Spleen (tissue), 11 donors: ENCODE measurements around the gene STAC3. TPM values are rescaled to one million over a fixed set of nuclear protein-coding genes. Genes with fewer than 3 reads are reported as not detected.

Source experiments
- DNase-seq: peaks from one replicate; pipeline ENCODE4 v3.0.0-alpha.2; 2020
- H3K27ac ChIP-seq, 8 donors: fragments of 200-600 bp; sonication (generic) in 7 of 8; 1 replicate in 4 of 8; 2 replicates in 4 of 8; pipeline versions ENCODE4 v1.5.0 to v1.8.0; 2016 to 2021; ENCODE audit warnings: inconsistent platforms in 4 of 8, mild to moderate bottlenecking in 4 of 8, moderate library complexity in 1 of 8
- H3K27me3 ChIP-seq, 7 donors: fragments of 200-600 bp; sonication (generic) in 6 of 7; replicated peaks in 1 of 7; 1 replicate in 4 of 7; 2 replicates in 3 of 7; pipeline versions ENCODE4 v1.5.0 to v1.8.0; 2016 to 2021; ENCODE audit warnings: inconsistent platforms in 3 of 7, mild to moderate bottlenecking in 1 of 7
- H3K36me3 ChIP-seq, 6 donors: fragments of 200-600 bp; sonication (generic) in 5 of 6; 1 replicate in 4 of 6; 2 replicates in 2 of 6; pipeline versions ENCODE4 v1.5.0 to v1.8.0; 2016 to 2021; ENCODE audit warnings: inconsistent platforms in 2 of 6
- H3K4me1 ChIP-seq, 6 donors: fragments of 200-600 bp; sonication (generic) in 5 of 6; 1 replicate in 3 of 6; 2 replicates in 3 of 6; pipeline versions ENCODE4 v1.5.0 to v1.8.0; 2016 to 2021; ENCODE audit warnings: inconsistent platforms in 3 of 6
- H3K4me3 ChIP-seq, 8 donors: fragments of 200-600 bp; sonication (generic) in 7 of 8; 1 replicate in 4 of 8; 2 replicates in 4 of 8; pipeline versions ENCODE4 v1.5.0 to v1.8.0; 2016 to 2021; ENCODE audit warnings: inconsistent platforms in 4 of 8, mild to moderate bottlenecking in 4 of 8, moderate library complexity in 2 of 8
- H3K9me3 ChIP-seq, 8 donors: fragments of 200-600 bp; sonication (generic) in 7 of 8; 1 replicate in 4 of 8; 2 replicates in 4 of 8; pipeline versions ENCODE4 v1.5.0 to v1.8.0; 2016 to 2021; ENCODE audit warnings: inconsistent platforms in 4 of 8
- POLR2A ChIP-seq, 3 donors: fragments of 450-650 bp; IDR thresholded peaks; one replicate each; pipeline ENCODE4 v1.5.1; 2017; ENCODE audit warnings: antibody characterized with exemption in 3 of 3, mild to moderate bottlenecking in 1 of 3
- POLR2AphosphoS5 ChIP-seq, 3 donors: sonication (generic); formaldehyde crosslinking; IDR thresholded peaks; one replicate each; pipeline ENCODE4 v1.5.1; 2017; ENCODE audit warnings: antibody characterized with exemption in 3 of 3
- WGBS, 5 donors: extraction: QIAGEN DNeasy Blood & Tissue Kit in 3 of 5; methylation state at CpG; one replicate each; pipeline versions ENCODE4 v1.1.5 to v1.1.7; 2013 to 2018; 5-methylcytosine and 5-hydroxymethylcytosine counted together
- intact Hi-C: fragments of 100-400 bp; cut with DNase I; formaldehyde crosslinking; loops from one replicate; pipeline ENCODE4 v1.15.0; 2023; ENCODE audit warnings: low total_unique reads
- polyA plus RNA-seq, 3 donors: library from polyadenylated mRNA; stranded (reverse); fragments of 200-250 nt; gene quantifications; one replicate each; pipeline ENCODE4 v1.2.1, GENCODE V29; 2013
- total RNA-seq, 7 donors: library from RNA; depleted of rRNA in 3 of 7; stranded (reverse); fragments of >200 nt in 3 of 7; fragmentation: NEBNext Ultra II Directional in 4 of 7; extraction: Animal tissue kit (Norgen Biotek cat#: 25700) in 4 of 7; gene quantifications; one replicate each; pipeline versions ENCODE4 v1.1.0 to v1.2.1, GENCODE V29; 2016 to 2021
- TF ChIP-seq, protein P1 (sequence below), 11 experiments: fragments of 200-600 bp in 7 of 11; fragments of 450-650 bp in 4 of 11; sonication (generic) in 4 of 11; IDR thresholded peaks in 8 of 11; conservative IDR thresholded peaks in 3 of 11; 1 replicate in 7 of 11; 2 replicates in 4 of 11; pipeline versions ENCODE4 v1.4.0 to v1.8.0; 2016 to 2021; ENCODE audit warnings: antibody characterized with exemption in 11 of 11, inconsistent platforms in 4 of 11, mild to moderate bottlenecking in 1 of 11
- donor health status: healthy with polysubstance abuse.
- donor health status: DM: no; HTN: no; CAD: no; lungs with moderate emphysema.
- donor health status: DM: no; HTN: no; CAD: no.
- donor health status: Bipolar disorder and iron deficiency.
- donor health status: healthy.
- donor health status: DM: no; HTN: no; CAD: no.
- donor health status: DM: yes; HTN: yes; CAD: no.

The STAC3 gene
- total and polyA plus RNA-seq, 10 donors, result 3.4 to 16.4 (median 8.6) TPM

DNA sequence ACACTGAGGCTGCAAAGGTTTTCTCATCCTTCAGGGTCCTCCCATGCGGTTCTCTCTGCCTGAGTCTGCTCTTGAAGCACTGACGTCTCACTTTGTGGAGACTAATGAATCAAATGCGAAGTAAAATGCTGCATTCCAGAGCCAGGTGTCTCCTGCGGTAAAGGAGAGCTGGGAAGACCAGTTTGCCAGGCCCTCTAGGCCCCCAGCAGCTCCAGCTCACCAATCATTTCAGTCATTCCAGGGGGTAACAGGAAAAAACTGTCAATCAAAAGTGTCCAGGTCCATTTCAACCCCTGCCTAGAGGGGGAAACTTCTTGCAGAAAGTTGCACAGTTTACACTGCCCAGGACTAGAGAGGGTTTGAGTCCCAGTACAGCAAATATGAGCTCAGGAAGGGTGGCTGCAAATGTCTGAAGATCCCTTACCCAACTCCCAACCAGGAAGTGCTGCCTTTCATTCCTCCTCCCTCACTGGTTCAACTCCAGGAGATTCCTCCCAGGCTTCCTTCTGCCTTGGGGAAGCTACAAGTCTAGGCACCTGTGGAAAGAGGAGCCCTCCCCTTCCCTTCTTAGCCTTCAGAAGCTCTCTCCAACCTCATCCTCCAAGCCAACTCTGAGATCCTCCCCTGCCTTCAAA, 37.1 kb downstream of the STAC3 start:
- Histone ChIP-seq H3K27ac (no peak overlapping the region), H3K27me3 (peaks cover 0 to 69% (median 54%) of the 10 kb centered on the region in 7 donors), H3K36me3 (peaks cover 0 to 42% (median 8%) of the 10 kb centered on the region in 6 donors), H3K4me3 (no peak overlapping the region), H3K4me1 (peaks cover 21 to 56% (median 46%) of the 10 kb centered on the region in 6 donors), H3K9me3 (no peaks in the 10 kb centered on the region)
- no peak for DNase-seq
- WGBS, 5 donors, result 46 to 54% (median 49%) methylated on average over 4 of the region's 4 CpGs
- TF ChIP-seq POLR2AphosphoS5 (IDR thresholded peaks at IDR 0.05) (no peak), POLR2A (IDR thresholded peaks at IDR 0.05) (no peak)
- TF ChIP-seq, protein P1, sequence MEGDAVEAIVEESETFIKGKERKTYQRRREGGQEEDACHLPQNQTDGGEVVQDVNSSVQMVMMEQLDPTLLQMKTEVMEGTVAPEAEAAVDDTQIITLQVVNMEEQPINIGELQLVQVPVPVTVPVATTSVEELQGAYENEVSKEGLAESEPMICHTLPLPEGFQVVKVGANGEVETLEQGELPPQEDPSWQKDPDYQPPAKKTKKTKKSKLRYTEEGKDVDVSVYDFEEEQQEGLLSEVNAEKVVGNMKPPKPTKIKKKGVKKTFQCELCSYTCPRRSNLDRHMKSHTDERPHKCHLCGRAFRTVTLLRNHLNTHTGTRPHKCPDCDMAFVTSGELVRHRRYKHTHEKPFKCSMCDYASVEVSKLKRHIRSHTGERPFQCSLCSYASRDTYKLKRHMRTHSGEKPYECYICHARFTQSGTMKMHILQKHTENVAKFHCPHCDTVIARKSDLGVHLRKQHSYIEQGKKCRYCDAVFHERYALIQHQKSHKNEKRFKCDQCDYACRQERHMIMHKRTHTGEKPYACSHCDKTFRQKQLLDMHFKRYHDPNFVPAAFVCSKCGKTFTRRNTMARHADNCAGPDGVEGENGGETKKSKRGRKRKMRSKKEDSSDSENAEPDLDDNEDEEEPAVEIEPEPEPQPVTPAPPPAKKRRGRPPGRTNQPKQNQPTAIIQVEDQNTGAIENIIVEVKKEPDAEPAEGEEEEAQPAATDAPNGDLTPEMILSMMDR (IDR thresholded peaks at IDR 0.05 in 8 of 11, conservative IDR thresholded peaks at IDR 0.05 in 3 of 11), result no peak
- intact Hi-C loops, result no loop called here

GRCh38 chr12:57213058-57213715, 37.8 kb downstream of the STAC3 start:
- Histone ChIP-seq H3K36me3 (peaks cover 0 to 49% (median 8%) of the 10 kb centered on the region in 6 donors), H3K9me3 (no peaks in the 10 kb centered on the region), H3K4me3 (no peak overlapping the region), H3K4me1 (peaks cover 21 to 55% (median 46%) of the 10 kb centered on the region in 6 donors), H3K27me3 (peaks cover 0 to 62% (median 47%) of the 10 kb centered on the region in 7 donors), H3K27ac (no peak overlapping the region)
- intact Hi-C loops, result no loop called here
- TF ChIP-seq POLR2AphosphoS5 (IDR thresholded peaks at IDR 0.05), result peak; percentile 44 to 69 (median 66)
- TF ChIP-seq POLR2A (IDR thresholded peaks at IDR 0.05), result no peak
- TF ChIP-seq, protein P1 (IDR thresholded peaks at IDR 0.05 in 8 of 11, conservative IDR thresholded peaks at IDR 0.05 in 3 of 11), result peak; percentile 89 to 99 (median 96)
- DNase-seq, result peak; percentile 95
- 3 to 8% (median 6%) methylated on average over 16 of the region's 16 CpGs for WGBS, 5 donors

GRCh38 chr12:57212701-57213057, 38.3 kb downstream of the STAC3 start:
- WGBS, 5 donors, result 72 to 87% (median 85%) methylated on average over 7 of the region's 7 CpGs
- no peak for DNase-seq
- Histone ChIP-seq H3K27me3 (peaks cover 0 to 57% (median 42%) of the 10 kb centered on the region in 7 donors), H3K36me3 (peaks cover 0 to 54% (median 8%) of the 10 kb centered on the region in 6 donors), H3K9me3 (no peaks in the 10 kb centered on the region), H3K4me1 (peaks cover 21 to 50% (median 45%) of the 10 kb centered on the region in 6 donors), H3K4me3 (no peak overlapping the region), H3K27ac (no peak overlapping the region)
- intact Hi-C loops, result no loop called here
- TF ChIP-seq POLR2AphosphoS5 (IDR thresholded peaks at IDR 0.05) (peak in 1 of 3 donors; percentile 8), POLR2A (IDR thresholded peaks at IDR 0.05) (no peak)

DNA sequence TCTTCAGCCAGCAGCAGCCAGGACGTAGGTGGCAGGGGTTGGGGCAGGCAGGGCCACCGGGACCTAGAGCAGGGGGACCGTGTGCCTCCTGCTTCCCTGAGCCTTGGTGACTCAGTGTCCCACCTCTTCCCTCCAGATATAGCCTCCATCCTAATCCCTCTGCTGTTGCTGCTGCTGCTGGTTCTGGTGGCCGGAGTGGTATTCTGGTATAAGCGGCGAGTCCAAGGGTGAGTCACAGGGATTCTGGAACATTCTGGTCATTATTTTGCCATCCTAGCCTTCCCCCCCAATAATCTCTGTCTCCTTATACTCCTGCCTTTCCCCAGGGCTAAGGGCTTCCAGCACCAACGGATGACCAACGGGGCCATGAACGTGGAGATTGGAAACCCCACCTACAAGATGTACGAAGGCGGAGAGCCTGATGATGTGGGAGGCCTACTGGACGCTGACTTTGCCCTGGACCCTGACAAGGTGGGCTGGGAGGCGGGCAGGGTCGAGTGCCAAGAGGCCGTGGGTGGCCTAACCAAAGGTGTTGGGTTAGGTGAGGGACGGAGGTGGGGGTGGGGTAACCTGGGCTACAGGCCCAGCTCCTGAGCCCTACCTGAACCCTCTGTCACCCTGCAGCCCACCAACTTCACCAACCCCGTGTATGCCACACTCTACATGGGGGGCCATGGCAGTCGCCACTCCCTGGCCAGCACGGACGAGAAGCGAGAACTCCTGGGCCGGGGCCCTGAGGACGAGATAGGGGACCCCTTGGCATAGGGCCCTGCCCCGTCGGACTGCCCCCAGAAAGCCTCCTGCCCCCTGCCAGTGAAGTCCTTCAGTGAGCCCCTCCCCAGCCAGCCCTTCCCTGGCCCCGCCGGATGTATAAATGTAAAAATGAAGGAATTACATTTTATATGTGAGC, 38.9 kb downstream of the STAC3 start:
- H3K36me3 ChIP-seq, result peaks cover 0 to 60% (median 8%) of the 10 kb centered on the region in 6 donors
- WGBS, 5 donors, result 86 to 91% (median 89%) methylated on average over 24 to 27 of the region's 27 CpGs
- peaks cover 0 to 50% (median 36%) of the 10 kb centered on the region in 7 donors for H3K27me3 ChIP-seq
- H3K4me3 ChIP-seq, result no peak overlapping the region
- no peak for DNase-seq
- no peak for TF ChIP-seq POLR2AphosphoS5 (IDR thresholded peaks at IDR 0.05)
- TF ChIP-seq, protein P1 (IDR thresholded peaks at IDR 0.05 in 8 of 11, conservative IDR thresholded peaks at IDR 0.05 in 3 of 11), result no peak
- TF ChIP-seq POLR2A (IDR thresholded peaks at IDR 0.05), result no peak
- H3K4me1 ChIP-seq, result peaks cover 15 to 44% (median 39%) of the 10 kb centered on the region in 6 donors
- H3K27ac ChIP-seq, result no peak overlapping the region
- H3K9me3 ChIP-seq, result no peaks in the 10 kb centered on the region
- intact Hi-C loops, result no loop called here
